AG09319 (cell line): ENCODE data around the gene FARP2.

Experiments
- DNase-seq: peaks from one replicate; pipeline ENCODE4 v3.0.0-alpha.2; 2010; ENCODE audit warnings: low read depth; ENCODE audit errors: extremely low read depth
- CTCF ChIP-seq: IDR thresholded peaks from 2 replicates; pipeline ENCODE4 v1.5.1; 2011; ENCODE audit warnings: low read depth, mild to moderate bottlenecking, inconsistent platforms, low read length, moderate library complexity

The FARP2 gene

DNA sequence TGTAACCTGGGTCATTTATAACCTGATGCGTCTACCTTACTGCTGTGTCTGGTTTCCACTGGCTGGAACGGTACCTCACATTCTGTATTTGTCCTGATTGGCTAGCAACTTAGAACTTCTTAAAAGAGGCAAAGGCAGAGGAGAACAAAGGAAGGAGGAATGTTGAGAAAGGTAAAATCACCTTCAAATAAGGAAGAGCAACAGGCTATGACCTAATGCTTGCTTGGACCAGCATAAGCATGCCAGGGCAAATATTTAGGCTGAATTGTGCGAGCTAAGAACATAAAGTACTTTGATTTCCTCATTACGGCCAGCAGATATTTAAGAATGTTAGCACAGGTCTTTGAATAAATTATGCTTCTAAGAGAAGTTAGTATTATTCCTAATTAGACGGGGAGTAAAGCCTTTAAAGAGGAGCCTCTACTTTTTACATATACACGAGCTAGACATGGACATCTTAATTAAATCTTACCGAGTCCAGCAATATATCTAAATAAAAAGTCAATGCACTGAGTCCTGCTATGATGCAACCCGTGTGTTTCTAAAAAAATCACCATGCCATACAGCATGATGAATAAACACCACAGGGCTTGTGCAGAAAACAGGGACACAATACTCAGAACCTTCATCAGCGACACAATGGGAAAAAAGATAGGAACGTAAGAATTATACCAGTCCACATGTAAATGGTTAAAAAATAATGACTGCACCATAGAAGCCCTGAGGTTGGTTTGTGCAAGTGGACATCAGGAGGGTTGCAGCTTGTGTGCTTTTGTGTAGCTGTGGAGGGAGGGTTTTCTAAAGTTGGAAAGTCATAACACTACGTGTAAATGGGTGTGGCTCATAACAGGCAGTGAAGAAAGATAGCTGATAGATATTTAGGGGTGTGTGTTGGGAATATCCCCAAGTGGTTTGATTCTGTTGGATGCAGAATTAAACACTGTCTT lies 26.1 kb upstream of the FARP2 start:
- no peak for DNase-seq

GRCh38 chr2:241330616-241330981 lies 25.5 kb upstream of the FARP2 start:
- no peak for DNase-seq
- no peak for TF ChIP-seq CTCF

More for the DNA sequence above, 26.1 kb upstream of the FARP2 start:
- TF ChIP-seq CTCF = no peak

- no peak for TF ChIP-seq CTCF
- DNase-seq = no peak
Observed at GRCh38 chr2:241334813-241335212, 21.3 kb upstream of the FARP2 start.

DNA sequence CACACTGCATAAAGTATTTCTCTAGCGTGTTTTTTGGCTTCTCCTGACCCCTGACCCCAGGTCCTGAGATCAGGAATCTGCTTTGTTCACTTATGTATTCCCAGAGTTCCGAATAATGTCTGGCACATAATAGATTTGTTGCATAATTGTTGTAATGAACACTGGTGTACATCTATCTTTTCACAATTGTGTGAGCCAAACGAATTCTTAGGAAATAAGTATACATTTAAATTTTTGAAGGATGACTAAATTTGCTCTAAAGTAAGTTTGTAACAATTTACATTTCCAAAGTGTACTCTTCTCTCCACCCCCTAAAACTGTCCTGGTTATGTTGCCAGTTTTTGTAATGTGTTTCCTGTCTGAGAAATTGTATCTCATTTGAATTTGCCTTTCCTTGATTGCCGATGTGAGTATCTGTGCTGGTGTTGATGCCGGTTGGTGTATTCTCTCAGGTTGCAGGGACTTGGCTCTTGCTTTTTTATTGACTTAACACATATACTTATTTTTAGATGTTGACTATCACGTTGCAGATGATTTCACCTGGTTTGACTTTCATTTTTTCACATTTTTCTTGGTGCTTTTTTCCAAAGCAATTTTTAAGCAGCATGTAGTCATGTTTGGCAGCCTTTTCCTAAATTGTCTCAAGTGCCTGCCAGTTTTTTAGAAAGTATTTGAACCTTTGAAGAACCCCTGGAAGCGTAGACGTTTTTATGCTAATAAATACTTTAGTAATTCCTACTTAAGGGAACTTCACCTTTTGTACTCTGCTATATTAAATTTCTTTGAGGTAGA lies 16.1 kb upstream of the FARP2 start:
- DNase-seq = no peak
- TF ChIP-seq CTCF = no peak

- DNase-seq = no peak
- no peak for TF ChIP-seq CTCF
Observed at GRCh38 chr2:241340631-241341163, 15.4 kb upstream of the FARP2 start.

GRCh38 chr2:241344925-241345651 lies 11.0 kb upstream of the FARP2 start:
- DNase-seq = no peak
- no peak for TF ChIP-seq CTCF
